ENCODE measurements around the gene WNT3.
"Not testable (repeated sequence)": the region's sequence is repeated elsewhere in the genome, so short reads cannot be mapped to it uniquely, and the experiment has no call there.

Gene WNT3
- total RNA-seq: 0 to 2.2 (median 0.04) reads per million in 17 experiments

DNA sequence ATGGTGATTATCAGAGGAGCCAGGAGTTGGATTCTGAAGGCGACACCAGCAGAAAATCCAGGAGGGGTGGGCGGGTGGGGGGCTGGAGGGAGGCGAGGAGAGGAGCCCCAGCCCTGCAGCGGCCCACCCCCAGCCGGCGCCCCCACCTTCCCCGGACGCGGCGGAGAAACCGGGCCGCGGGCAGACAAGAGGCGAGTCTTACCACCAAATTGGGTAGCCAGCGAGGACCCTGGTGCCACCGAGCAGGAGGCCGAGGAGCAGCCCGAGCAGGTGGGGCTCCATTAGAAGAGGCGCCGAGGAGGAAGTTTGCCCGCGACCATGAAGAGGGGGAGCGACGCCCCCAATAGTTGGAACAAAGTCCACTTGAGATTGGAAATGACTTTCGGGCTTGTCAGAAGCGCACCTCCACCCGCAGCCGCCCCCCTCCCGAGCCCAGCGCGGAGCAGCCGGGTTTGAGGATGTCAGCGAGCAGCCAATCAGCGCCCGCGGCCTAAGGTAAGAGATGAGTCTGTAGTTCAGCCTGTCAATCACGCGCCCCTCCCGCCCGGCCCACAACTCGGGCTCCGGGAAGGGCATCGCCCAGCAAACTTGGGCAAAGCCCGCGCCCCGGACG is at the start of gene WNT3:
WNT3 (minus strand) TSS at position 377 of the 613 bp plus-strand sequence; CDS start at position 282, 95 bp downstream.
- DNase-seq: peak in 2 of 4 experiments; percentile 6 to 23

GRCh38 chr17:46866747-46867146 is 48.3 kb upstream of the WNT3 start:
- peak in 1 of 4 experiments; percentile 13 for DNase-seq

GRCh38 chr17:46866325-46866724 is 47.8 kb upstream of the WNT3 start:
- no peak for DNase-seq

DNA sequence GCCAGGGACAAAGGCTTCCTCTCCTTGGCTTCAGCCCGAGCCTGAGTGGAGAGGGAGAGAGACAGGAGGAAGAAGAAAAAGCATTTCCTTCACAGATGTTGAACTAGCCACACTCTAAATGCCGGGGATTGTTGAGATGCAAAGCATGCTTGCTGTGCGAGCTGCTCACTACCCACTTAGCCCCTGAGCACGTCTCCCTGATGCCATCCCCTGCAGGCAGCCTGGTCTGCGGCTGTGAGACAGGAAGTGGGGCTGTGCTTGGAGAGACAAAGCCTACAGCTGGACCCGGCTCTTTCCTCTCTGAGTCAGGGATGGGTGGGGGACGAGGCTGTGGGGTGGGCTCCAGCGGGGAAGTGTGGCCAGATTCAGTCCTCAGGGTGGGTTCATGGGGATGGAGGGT is 46.6 kb upstream of the WNT3 start:
- no peak for DNase-seq

GRCh38 chr17:46863383-46864121 is 45.1 kb upstream of the WNT3 start:
- DNase-seq: no peak

DNA sequence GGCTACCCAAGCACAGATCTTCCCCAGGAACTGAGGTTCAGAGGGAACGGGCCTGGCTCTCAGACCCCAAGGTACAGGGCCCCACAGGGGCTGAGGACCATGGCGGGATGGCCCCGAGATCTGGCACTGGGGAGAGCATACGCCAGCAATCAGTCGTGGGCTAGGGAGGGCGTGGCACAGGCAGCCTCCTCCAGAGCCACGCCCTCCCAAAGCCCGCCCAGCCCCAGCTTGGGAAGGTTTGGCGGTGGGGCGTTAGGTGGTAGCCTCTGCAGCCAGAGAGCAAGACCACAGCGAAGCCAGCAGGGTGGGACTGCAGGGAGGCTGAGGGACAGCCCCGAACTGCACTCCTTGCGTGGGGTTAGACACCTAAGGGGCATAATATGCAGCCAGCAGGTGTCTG is 44.5 kb upstream of the WNT3 start:
- DNase-seq: no peak

DNA sequence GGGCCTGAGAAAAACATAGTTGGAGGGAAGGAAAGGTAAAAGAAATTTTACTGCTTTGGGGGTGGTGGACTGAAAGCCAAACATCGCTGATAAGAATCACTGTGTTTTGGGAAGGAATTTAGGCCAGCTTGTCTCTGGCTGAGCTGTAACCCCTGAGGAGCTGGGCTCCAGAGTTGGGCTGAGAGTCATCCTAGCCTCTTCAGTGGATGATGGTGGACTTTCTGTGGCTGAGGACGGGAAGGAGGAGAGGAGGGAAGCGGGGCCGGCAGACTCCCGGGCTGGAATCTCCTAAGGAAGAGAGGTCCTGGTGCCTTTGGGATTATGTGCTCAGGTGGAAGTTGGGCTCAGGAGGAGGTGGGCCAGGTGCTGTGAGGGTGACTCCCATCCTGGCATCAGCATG is 41.5 kb upstream of the WNT3 start:
- no peak for DNase-seq

- no peak for DNase-seq
These were observed 39.1 kb upstream of the WNT3 start for GRCh38 chr17:46857600-46857999.

- DNase-seq: no peak
These were observed 36.5 kb upstream of the WNT3 start for GRCh38 chr17:46854948-46855347.

- no peak for DNase-seq
These were observed 36.0 kb upstream of the WNT3 start for GRCh38 chr17:46854515-46854914.

- DNase-seq: no peak
These were observed 35.5 kb upstream of the WNT3 start for GRCh38 chr17:46853896-46854444.

- peak in 3 of 4 experiments; percentile 7 to 35 (median 22) for DNase-seq
These were observed 32.7 kb upstream of the WNT3 start, which contains the start of gene WNT9B for GRCh38 chr17:46851029-46851741. TSS of gene WNT9B (plus strand) at chr17:46851583. CDS start at chr17:46851639, 56 bp downstream.

GRCh38 chr17:46850688-46851028 is 32.2 kb upstream of the WNT3 start:
- DNase-seq: no peak

DNA sequence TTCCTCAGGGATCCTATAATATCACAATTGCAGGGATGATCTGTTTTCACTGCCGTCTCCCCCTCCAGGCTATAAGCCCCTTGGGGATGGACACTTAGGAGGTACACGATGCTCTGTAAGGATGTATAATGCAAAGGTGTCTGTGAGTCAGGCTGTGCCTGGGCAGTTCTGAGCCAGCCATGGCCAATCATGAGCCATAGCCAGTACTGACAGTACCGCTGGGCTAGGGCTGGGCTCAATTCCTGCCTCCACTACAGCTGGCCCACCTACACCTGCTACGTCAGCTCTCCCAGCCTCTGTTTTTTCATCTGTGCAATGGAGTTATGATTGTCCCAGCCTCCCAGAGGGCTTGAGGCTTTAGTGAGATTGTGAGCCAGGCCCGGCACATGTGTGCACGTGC is 30.0 kb upstream of the WNT3 start:
- DNase-seq: no peak

DNA sequence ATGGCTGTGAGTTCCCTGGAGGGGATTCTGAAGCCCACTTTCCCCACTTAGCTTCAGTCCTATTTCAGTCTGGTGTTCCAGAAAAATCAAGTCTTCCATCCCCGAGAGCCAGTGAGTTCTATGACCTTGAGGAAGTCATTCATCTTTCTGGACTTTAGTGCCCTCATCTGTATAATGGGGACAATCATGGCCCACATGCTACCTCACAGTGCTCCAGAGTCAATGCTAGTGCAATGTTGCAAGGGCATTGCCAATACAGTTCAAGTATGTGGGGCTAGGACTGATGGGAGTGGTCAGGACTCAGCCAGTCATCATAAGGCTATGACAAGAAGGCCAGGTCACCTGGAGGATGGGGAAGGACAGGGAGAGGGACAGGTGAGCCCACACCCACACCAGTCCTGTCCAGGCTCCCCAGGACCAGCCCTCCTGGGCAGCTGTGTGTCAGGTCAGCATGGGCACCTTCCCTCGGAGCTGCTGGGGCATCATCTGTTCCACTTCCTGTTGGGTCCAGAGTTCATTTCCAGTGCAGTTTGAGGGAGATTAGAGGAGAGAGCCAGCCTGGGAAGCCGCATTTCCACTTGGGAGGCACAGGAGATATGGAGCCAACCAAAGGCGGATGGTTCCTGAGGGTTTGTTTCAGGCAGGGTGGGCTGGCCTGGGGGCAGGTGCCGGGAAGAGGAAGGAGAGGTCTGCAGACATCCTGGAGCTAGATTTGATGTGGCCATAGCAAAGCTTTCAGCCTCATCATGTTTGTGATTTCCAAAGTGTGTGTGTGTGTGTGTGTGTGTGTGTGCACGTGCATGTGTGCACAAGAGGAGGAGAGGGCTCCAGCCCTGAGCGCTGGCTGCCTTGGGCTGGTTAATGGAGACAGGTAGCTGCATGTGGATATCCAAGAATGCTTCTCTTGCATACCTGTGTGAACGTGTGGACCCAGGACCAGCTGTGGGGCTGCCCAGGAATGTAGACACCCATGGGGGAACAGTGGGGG is 29.0 kb upstream of the WNT3 start:
- DNase-seq: no peak

DNA sequence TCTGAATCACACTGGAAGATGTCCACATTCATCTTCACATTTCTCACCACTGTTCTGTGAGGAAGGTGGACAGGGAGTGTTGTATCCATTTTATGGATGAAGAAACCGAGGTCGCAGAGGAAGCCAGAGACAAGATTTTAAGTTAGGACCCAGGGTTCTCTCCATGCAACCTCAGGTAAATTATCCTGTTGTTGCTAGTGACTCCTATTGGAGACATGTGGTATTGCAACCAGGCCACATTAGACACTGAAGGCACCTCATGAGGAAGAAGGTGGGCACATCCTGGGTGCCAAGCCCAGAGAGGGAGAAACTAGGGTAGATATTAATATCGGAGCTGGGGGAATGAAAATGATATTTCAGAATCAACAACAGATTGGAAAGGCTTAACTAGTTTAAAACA is 24.3 kb upstream of the WNT3 start:
- peak in 1 of 4 experiments; percentile 22 for DNase-seq

- peak; percentile 37 to 67 (median 50) for DNase-seq
These were observed 23.3 kb upstream of the WNT3 start for GRCh38 chr17:46841561-46842379.

DNA sequence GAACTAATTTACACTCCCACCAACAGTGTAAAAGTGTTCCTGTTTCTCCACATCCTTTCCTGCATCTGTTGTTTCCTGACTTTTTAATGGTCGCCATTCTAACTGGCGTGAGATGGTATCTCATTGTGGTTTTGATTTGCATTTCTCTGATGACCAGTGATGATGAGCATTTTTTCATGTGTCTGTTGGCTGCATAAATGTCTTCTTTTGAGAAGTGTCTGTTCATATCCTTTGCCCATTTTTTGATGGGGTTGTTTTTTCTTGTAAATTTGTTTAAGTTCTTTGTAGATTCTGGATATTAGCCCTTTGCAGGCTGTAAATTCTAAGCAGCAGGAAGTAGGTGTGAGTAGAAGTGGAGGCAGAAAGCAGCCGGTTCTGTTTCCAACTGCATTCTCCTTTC is 22.1 kb upstream of the WNT3 start:
- not testable (repeated sequence) for DNase-seq

DNA sequence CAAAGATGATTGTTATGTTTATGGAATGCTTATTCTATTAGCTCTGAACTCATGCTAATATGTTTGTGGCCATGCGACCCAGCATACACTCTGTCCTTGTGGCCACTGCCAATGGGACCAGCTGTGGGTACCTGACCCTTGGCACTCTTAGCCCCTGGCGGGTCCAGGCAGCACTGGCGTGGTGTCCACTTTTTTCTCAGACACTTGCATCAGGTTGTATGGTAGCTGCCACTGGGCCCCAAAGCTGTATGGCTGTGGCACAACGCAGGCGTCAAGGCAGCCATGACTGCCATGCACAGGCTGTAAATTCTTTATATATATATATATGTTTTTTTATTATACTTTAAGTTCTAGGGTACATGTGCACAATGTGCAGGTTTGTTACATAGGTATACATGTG is 20.7 kb upstream of the WNT3 start:
- no peak for DNase-seq

GRCh38 chr17:46837521-46837920 is 19.0 kb upstream of the WNT3 start:
- DNase-seq: no peak

GRCh38 chr17:46836500-46836899 is 18.0 kb upstream of the WNT3 start:
- no peak for DNase-seq

All from suppressor macrophage (primary cell).